Neuronal stem cell (in vitro differentiated cells): Measurements from ENCODE around the gene MRPL34. TPM values are rescaled to one million over a fixed set of nuclear protein-coding genes. Genes with fewer than 3 reads are reported as not detected.

Experiments used
- DNase-seq: peaks from one replicate; pipeline ENCODE4 v3.0.0-alpha.2; 2013; ENCODE audit warnings: low spot score
- H2AFZ ChIP-seq: one replicate; pipeline ENCODE4 v1.6.1; 2013; ENCODE audit warnings: mild to moderate bottlenecking, low read length, inconsistent platforms
- H2AK5ac ChIP-seq: 2 replicates; pipeline ENCODE4 v1.6.1; 2013; ENCODE audit warnings: low read depth, mild to moderate bottlenecking, inconsistent platforms, low read length, moderate library complexity, mixed read lengths
- H2BK120ac ChIP-seq: 2 replicates; pipeline ENCODE4 v1.6.1; 2013; ENCODE audit warnings: low read depth, mild to moderate bottlenecking, inconsistent platforms, low read length, moderate library complexity, mixed read lengths
- H2BK12ac ChIP-seq: one replicate; pipeline ENCODE4 v1.6.1; 2013; ENCODE audit warnings: low read length, inconsistent platforms
- H2BK15ac ChIP-seq: 2 replicates; pipeline ENCODE4 v1.6.1; 2013; ENCODE audit warnings: mild to moderate bottlenecking, low read length, inconsistent platforms, mixed read lengths
- H2BK5ac ChIP-seq: one replicate; pipeline ENCODE4 v1.6.1; 2013; ENCODE audit warnings: inconsistent platforms, mild to moderate bottlenecking, low read length, moderate library complexity
- H3K14ac ChIP-seq: one replicate; pipeline ENCODE4 v1.6.1; 2013; ENCODE audit warnings: low read length, inconsistent platforms
- H3K18ac ChIP-seq: 2 replicates; pipeline ENCODE4 v1.6.1; 2013; ENCODE audit warnings: low read length, inconsistent platforms
- H3K23ac ChIP-seq: 2 replicates; pipeline ENCODE4 v1.6.1; 2013; ENCODE audit warnings: low read depth, mild to moderate bottlenecking, mixed read lengths, low read length, inconsistent platforms; ENCODE audit not compliant: poor library complexity
- H3K27ac ChIP-seq: replicated peaks from 3 replicates; pipeline ENCODE4 v1.5.1; 2013; ENCODE audit warnings: low read length, inconsistent platforms
- H3K27me3 ChIP-seq, 3 experiments: 2 replicates each; pipeline ENCODE4 v1.6.1; 2013; ENCODE audit warnings: low read length in 3 of 3, mild to moderate bottlenecking in 2 of 3, inconsistent platforms in 1 of 3, low read depth in 1 of 3, mixed read lengths in 1 of 3, moderate library complexity in 1 of 3; ENCODE audit not compliant: control insufficient read depth in 3 of 3, insufficient read depth in 3 of 3
- H3K36me3 ChIP-seq, 2 donors: replicated peaks in 1 of 2; 2 replicates each; pipeline ENCODE4 v1.6.1; 2013; ENCODE audit warnings: low read length in 2 of 2; ENCODE audit not compliant: control insufficient read depth in 2 of 2, insufficient read depth in 2 of 2
- H3K4ac ChIP-seq: 2 replicates; pipeline ENCODE4 v1.6.1; 2013; ENCODE audit warnings: inconsistent platforms, mild to moderate bottlenecking, low read length, moderate library complexity
- H3K4me1 ChIP-seq, 2 donors: 1 replicate in 1 of 2; 2 replicates in 1 of 2; pipeline ENCODE4 v1.6.1; 2013; ENCODE audit warnings: low read length in 2 of 2, low read depth in 1 of 2; ENCODE audit not compliant: control insufficient read depth in 2 of 2, insufficient read depth in 1 of 2
- H3K4me2 ChIP-seq: one replicate; pipeline ENCODE4 v1.6.1; 2013; ENCODE audit warnings: mild to moderate bottlenecking, low read length, inconsistent platforms; ENCODE audit not compliant: insufficient read depth, poor library complexity, severe bottlenecking
- H3K4me3 ChIP-seq, 2 donors: 2 replicates each; pipeline ENCODE4 v1.5.1; 2013; ENCODE audit warnings: low read length in 2 of 2, mild to moderate bottlenecking in 2 of 2, inconsistent platforms in 1 of 2, moderate library complexity in 1 of 2
- H3K79me1 ChIP-seq: one replicate; pipeline ENCODE4 v1.6.1; 2013; ENCODE audit warnings: low read depth, mild to moderate bottlenecking, inconsistent platforms, low read length, moderate library complexity
- H3K9ac ChIP-seq: one replicate; pipeline ENCODE4 v1.6.1; 2013; ENCODE audit warnings: mild to moderate bottlenecking, low read depth, low read length, inconsistent platforms; ENCODE audit not compliant: poor library complexity
- H3K9me3 ChIP-seq, 2 donors: replicated peaks in 1 of 2; 2 replicates each; pipeline versions ENCODE3 to v1.6.1; 2013; ENCODE audit warnings: low read length in 2 of 2, mild to moderate bottlenecking in 2 of 2, inconsistent platforms in 1 of 2, low read depth in 1 of 2, mixed read lengths in 1 of 2, moderate library complexity in 1 of 2; ENCODE audit not compliant: control insufficient read depth in 2 of 2, insufficient read depth in 1 of 2
- H4K8ac ChIP-seq: one replicate; pipeline ENCODE4 v1.6.1; 2013; ENCODE audit warnings: low read depth, mild to moderate bottlenecking, inconsistent platforms, low read length, moderate library complexity
- H4K91ac ChIP-seq: one replicate; pipeline ENCODE4 v1.6.1; 2013; ENCODE audit warnings: low read length, low read depth, mild to moderate bottlenecking, inconsistent platforms; ENCODE audit not compliant: poor library complexity
- WGBS, 2 donors: extraction: QIAGEN DNeasy Blood & Tissue Kit; methylation state at CpG; one replicate each; pipeline ENCODE4 v1.1.7; 2013; ENCODE audit warnings: missing lambda C conversion rate in 2 of 2, mixed read lengths in 1 of 2; ENCODE audit not compliant: insufficient read length in 2 of 2, insufficient replicate concordance in 1 of 2; ENCODE audit errors: extremely low coverage in 2 of 2; 5-methylcytosine and 5-hydroxymethylcytosine counted together
- polyA plus RNA-seq, 2 experiments: library from polyadenylated mRNA; stranded (reverse); fragments of 200-250 nt; gene quantifications; one replicate each; pipeline ENCODE4 v1.2.3, GENCODE V29; 2013

MRPL34 gene
- polyA plus RNA-seq (2013, experiment 1 of 2): 60.1 TPM
- 60.9 TPM for polyA plus RNA-seq (2013, experiment 2 of 2)

DNA sequence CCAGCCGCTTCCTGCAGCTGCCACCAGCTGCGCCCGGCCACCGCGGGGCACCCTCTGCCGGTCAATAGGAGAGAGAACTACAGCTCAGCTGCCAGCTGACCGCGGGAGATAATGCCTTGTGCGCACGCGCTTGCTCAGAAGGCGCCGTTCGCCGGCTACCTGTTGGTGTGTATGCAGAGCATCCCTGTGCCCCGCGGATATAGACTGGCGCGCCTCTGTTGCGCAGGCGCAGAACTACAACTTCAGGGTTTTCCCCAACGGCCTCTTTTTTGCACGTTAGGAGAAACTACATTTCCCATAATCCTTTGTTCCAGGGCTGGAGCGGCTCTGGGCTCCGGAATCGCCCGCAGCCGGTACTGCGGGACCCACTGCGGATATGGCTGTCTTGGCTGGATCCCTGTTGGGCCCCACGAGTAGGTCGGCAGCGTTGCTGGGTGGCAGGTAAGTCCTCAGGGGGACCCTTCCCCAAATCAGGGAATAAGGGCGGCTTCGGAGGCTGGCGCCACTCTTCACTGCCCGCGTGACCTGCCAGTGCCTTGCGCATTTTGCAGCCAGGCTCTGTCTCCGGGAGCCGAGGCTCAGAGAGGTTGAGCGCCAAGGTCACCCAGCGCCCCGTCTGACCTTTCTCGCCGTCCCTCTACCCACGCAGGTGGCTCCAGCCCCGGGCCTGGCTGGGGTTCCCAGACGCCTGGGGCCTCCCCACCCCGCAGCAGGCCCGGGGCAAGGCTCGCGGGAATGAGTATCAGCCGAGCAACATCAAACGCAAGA lies at the start of gene MRPL34:
MRPL34 (plus strand) TSS at position 356 of the 768 bp plus-strand sequence; CDS start at position 377, 21 bp downstream.
- H2BK15ac ChIP-seq: peak within 1 kb of the TSS; percentile 62
- peak; percentile 98 for DNase-seq
- H3K79me1 ChIP-seq: peaks cover 7% of the 10 kb centered on the region
- H3K27ac ChIP-seq: peak within 1 kb of the TSS; percentile 86
- H3K4me1 ChIP-seq: peaks cover 16 to 18% of the 10 kb centered on the region in 2 donors
- H3K18ac ChIP-seq: peak within 1 kb of the TSS; percentile 98
- no peak within 1 kb of the TSS for H3K14ac ChIP-seq
- H2AK5ac ChIP-seq: peak within 1 kb of the TSS; percentile 71
- no peaks in the 10 kb centered on the region for H3K27me3 ChIP-seq
- no peak within 1 kb of the TSS for H2BK12ac ChIP-seq
- H3K36me3 ChIP-seq: peaks cover 2 to 8% of the 10 kb centered on the region in 2 donors
- H3K4ac ChIP-seq: peak within 1 kb of the TSS; percentile 38
- H2AFZ ChIP-seq: peak within 1 kb of the TSS; percentile 93
- H2BK5ac ChIP-seq: peak within 1 kb of the TSS; percentile 32
- H3K9me3 ChIP-seq: no peaks in the 10 kb centered on the region
- no peak within 1 kb of the TSS for H4K8ac ChIP-seq
- no CpG with 5 or more reads among the region's 55 CpGs for WGBS, 2 donors
- H4K91ac ChIP-seq: no peak within 1 kb of the TSS
- H2BK120ac ChIP-seq: no peak within 1 kb of the TSS
- H3K23ac ChIP-seq: peak within 1 kb of the TSS; percentile 77
- H3K4me2 ChIP-seq: peak within 1 kb of the TSS; percentile 94
- H3K9ac ChIP-seq: peak within 1 kb of the TSS; percentile 89
- H3K4me3 ChIP-seq: peak within 1 kb of the TSS; percentile 75 to 85

DNA sequence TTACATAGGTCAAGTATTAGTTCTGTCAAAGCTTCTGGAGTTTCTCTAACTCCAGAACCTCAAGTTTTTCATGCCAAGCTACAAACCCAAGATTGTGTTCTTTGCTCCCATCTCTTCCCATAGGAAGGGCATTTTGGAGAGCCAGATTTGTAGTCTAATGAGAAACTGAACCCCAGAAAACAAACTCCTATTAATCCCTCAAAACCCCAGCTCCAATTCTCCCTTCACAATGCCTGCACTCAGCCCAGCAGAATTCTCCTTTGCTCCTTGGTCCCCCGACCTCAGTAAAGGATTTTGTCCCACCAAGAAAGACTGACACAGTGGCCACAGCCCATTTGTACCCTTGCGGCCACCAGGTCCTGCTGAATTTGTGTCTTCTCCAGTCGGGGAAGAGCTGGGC lies 49.5 kb upstream of the MRPL34 start:
- H2BK120ac ChIP-seq: no peak overlapping the region
- H3K27me3 ChIP-seq: peaks cover 0 to 2% (median 0%) of the 10 kb centered on the region in 3 experiments
- no peak overlapping the region for H3K9ac ChIP-seq

DNA sequence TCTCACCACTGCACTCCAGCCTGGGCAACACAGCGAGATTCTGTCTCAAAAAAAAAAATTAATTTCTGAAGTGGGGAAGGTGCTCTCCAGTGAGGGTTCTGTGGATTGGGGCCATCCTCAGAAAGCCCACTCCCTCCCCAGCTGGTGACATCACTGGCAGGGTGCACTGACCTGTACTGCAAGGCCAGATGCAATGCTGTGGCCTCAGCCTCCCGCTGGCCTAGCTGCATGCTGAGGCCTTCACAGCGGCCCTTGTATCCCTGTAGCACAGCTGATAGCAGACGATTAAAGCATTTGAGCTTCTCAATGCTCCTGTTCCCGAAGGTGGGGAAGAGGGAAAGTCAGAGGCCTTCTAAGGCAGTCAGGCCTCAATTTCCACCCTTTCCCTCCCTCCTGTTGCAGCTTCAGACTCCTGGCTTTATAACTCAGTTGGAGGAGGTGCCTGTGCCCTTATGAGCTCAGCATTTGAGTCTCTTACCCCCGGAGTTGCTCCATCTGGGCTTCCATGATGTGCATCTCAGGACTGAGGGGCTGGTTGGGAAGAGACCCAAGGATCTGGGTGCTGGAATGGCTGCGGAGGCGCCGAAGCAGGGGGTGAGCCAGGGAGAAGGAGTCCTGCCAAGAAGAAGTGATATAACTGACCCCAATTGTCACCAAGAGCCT lies 46.4 kb upstream of the MRPL34 start:
- H2BK15ac ChIP-seq: no peak overlapping the region
- H3K27me3 ChIP-seq: peaks cover 0 to 2% (median 0%) of the 10 kb centered on the region in 3 experiments
- H3K9me3 ChIP-seq: peaks cover 0 to 19% of the 10 kb centered on the region in 2 donors
- no peak overlapping the region for H2BK120ac ChIP-seq
- H3K36me3 ChIP-seq: no peaks in the 10 kb centered on the region
- no peak overlapping the region for H3K14ac ChIP-seq
- H3K4me2 ChIP-seq: no peak overlapping the region
- H2BK5ac ChIP-seq: no peak overlapping the region
- H3K18ac ChIP-seq: no peak overlapping the region
- no peak overlapping the region for H3K9ac ChIP-seq
- DNase-seq: no peak
- no peak overlapping the region for H3K4ac ChIP-seq
- H3K23ac ChIP-seq: no peak overlapping the region
- H2AK5ac ChIP-seq: no peak overlapping the region
- H4K91ac ChIP-seq: no peak overlapping the region
- H3K4me1 ChIP-seq: peaks cover 0 to 2% of the 10 kb centered on the region in 2 donors
- no peak overlapping the region for H4K8ac ChIP-seq
- no peaks in the 10 kb centered on the region for H3K79me1 ChIP-seq
- no CpG with 5 or more reads among the region's 9 CpGs for whole genome bisulfite sequencing, 2 donors
- no peak overlapping the region for H3K4me3 ChIP-seq
- H2BK12ac ChIP-seq: no peak overlapping the region
- H2AFZ ChIP-seq: peak overlapping the region; percentile 53
- no peak overlapping the region for H3K27ac ChIP-seq

More for the DNA sequence above, 49.5 kb upstream of the MRPL34 start:
- Histone ChIP-seq H3K14ac (no peak overlapping the region), H3K23ac (no peak overlapping the region), H3K9me3 (peaks cover 0 to 19% of the 10 kb centered on the region in 2 donors), H2BK12ac (no peak overlapping the region), H2AK5ac (no peak overlapping the region), H2BK5ac (no peak overlapping the region), H3K36me3 (no peaks in the 10 kb centered on the region), H4K8ac (no peak overlapping the region), H3K79me1 (no peaks in the 10 kb centered on the region), H3K27ac (no peak overlapping the region), H2AFZ (no peak overlapping the region), H4K91ac (no peak overlapping the region), H3K4ac (no peak overlapping the region), H2BK15ac (no peak overlapping the region), H3K4me2 (no peak overlapping the region), H3K4me3 (no peak overlapping the region), H3K18ac (no peak overlapping the region), H3K4me1 (peaks cover 0 to 2% of the 10 kb centered on the region in 2 donors)
- WGBS, 2 donors: no CpG with 5 or more reads among the region's 3 CpGs
- DNase-seq: no peak

DNA sequence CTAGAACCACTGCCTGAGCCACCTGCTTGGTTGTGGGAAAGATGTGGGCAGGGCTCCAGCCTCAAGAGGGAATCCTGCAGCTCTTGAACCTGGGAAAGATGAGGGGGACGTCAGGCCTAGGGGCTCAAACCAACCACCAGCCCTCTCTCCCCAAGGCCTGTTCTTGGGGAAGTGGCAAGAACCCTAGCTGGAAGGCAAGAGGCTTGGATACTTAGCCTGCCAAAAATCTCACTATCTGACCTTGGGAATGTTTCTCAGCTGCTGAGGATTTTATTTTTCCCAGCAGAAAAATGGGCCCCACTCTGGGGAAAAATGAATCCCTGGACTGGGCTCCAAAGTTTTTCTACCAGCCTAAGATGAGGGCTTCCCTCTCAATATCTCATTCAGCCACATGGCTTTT lies 45.7 kb upstream of the MRPL34 start:
- Histone ChIP-seq H3K4ac (no peak overlapping the region), H4K91ac (no peak overlapping the region), H2BK120ac (no peak overlapping the region), H3K23ac (no peak overlapping the region), H2BK12ac (no peak overlapping the region), H3K18ac (no peak overlapping the region), H3K4me3 (no peak overlapping the region), H2AK5ac (no peak overlapping the region), H2BK5ac (no peak overlapping the region), H3K9ac (no peak overlapping the region), H3K4me1 (peaks cover 0 to 9% of the 10 kb centered on the region in 2 donors), H3K36me3 (no peaks in the 10 kb centered on the region), H3K27ac (no peak overlapping the region), H3K4me2 (no peak overlapping the region), H3K14ac (no peak overlapping the region), H2BK15ac (no peak overlapping the region), H3K9me3 (peaks cover 0 to 19% of the 10 kb centered on the region in 2 donors), H4K8ac (no peak overlapping the region), H2AFZ (no peak overlapping the region), H3K27me3 (peaks cover 0 to 2% (median 0%) of the 10 kb centered on the region in 3 experiments), H3K79me1 (no peaks in the 10 kb centered on the region)
- no CpG with 5 or more reads among the region's 1 CpG for WGBS, 2 donors
- no peak for DNase-seq
